Measurements from ENCODE around the gene GINS3.
A peak's percentile ranks its signal among the peaks of the same experiment; 100 is the strongest.
"Not testable (repeated sequence)": the region's sequence is repeated elsewhere in the genome, so short reads cannot be mapped to it uniquely, and the experiment has no call there.

The GINS3 gene

DNA sequence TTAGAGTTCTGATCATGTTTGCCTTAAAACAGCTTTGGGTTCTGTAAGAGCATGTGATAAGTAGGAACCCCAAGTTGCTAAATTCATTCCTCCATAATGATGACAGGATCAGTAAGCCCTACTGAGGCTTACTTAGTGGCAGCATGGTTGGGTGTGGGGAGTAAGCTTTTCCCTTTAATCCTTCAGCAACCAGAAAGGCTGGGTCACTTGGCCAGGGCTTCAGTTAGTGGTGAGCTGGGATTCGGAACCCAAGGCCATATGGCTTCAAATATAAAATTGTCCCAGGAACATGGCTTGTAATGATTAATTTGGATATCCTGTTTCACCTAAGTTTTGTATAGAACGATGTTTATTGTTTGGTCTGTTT, 850 bp downstream of the GINS3 start:
- peak; percentile 21 for DNase-seq (ENCODE audit: low read depth)

- DNase-seq (ENCODE audit: low read depth): not testable (repeated sequence)
These were observed 4.6 kb downstream of the GINS3 start for GRCh38 chr16:58396897-58397296.

- no peak for DNase-seq (ENCODE audit: low read depth)
These were observed 7.7 kb downstream of the GINS3 start for GRCh38 chr16:58399718-58400633.

DNA sequence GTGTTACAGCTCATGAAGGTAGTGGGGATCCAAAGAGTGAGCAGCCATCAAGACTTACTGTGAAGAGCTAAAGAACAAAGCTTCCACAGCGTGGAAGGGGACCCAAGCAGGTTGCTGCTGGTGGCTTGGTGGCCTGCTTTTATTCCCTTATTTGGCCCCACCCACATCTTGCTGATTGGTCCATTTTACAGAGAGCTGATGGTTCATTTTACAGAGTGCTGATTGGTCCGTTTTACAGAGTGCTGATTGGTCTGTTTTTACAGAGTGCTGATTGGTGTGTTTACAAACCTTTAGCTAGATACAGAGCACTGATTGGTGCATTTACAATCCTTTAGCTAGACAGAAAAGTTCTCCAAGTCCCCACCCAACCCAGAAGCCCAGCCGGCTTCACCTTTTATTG, 9.0 kb downstream of the GINS3 start:
- not testable (repeated sequence) for DNase-seq (ENCODE audit: low read depth)

DNA sequence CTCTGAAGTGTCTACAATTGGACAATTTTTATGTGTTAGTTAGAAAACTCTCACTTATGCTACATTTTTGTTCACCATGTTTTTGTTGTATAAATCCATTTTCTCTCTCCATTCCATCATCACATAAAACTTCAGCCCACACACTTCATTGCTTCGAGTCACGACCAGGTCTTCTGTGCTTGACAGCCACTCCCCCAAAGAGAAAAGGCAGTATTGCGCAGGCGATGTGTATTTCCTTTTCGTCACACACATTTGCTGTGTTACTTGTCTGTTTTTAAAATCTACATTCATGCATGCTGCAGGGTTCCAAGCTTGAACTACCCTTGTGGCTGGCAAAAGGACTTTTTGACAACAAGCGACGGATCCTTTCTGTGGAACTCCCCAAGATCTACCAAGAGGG, 10.5 kb downstream of the GINS3 start:
- no peak for DNase-seq (ENCODE audit: low read depth)

GRCh38 chr16:58409316-58409973, 17.2 kb downstream of the GINS3 start:
- DNase-seq (ENCODE audit: low read depth): peak; percentile 29

GRCh38 chr16:58411336-58411735, 19.1 kb downstream of the GINS3 start:
- DNase-seq (ENCODE audit: low read depth): no peak

DNA sequence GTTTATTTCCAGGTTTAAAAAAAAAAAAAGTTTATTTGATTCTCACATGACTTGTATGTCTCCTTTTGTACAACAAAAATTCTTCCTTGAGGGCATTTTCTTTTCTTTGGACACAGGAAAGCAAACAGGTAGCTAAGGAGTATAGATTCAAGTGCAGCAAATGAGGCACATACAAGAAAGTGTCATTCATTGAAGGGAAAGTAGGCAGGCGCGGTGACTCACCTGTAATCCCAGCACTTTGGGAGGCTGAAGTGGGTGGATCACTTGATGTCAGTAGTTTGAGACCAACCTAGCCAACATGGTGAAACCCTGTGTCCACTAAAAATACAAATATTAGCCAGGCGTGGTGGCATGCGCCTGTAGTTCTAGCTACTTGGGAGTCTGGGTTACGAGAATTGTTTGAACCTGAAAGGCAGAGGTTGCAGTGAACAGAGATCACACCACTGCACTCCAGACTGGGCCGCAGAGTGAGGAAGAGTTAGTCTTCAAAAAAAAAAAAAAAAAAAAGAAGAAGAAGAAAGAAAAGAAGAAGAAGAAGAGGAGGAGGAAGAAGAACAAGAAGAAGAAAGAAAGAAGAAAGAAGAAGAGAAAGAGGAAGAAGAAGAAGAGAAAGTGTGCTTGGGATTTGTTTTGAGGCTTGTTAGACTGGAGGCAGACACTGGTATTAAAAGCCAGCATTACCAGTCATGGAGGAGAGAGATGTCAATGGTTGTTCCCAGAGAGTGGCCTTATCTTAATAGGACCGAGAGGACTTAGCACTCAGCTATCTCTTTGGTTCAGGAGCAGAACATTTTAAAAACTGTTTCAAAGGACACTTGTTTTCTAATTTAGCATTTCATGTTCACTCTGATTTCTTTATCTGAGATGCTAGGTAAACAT, 19.7 kb downstream of the GINS3 start:
- DNase-seq (ENCODE audit: low read depth): no peak

DNA sequence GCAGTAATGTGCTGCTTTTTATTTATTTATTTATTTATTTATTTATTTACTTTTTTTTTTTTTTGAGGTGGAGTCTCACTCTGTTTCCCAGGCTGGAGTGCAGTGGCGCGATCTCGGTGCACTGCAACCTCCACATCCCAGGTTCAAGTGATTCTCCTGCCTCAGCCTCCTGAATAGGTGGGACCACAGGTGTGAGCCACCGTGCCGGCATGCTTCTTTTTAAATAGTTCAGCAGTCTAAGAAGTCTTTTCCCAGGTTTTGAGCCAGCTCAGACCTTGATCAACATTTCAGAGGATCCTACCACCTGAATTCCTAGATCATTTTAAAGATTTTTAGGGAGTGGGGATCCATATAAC, 20.3 kb downstream of the GINS3 start:
- not testable (repeated sequence) for DNase-seq (ENCODE audit: low read depth)

- DNase-seq (ENCODE audit: low read depth): peak; percentile 26
These were observed 21.1 kb downstream of the GINS3 start for GRCh38 chr16:58413359-58413758.

DNA sequence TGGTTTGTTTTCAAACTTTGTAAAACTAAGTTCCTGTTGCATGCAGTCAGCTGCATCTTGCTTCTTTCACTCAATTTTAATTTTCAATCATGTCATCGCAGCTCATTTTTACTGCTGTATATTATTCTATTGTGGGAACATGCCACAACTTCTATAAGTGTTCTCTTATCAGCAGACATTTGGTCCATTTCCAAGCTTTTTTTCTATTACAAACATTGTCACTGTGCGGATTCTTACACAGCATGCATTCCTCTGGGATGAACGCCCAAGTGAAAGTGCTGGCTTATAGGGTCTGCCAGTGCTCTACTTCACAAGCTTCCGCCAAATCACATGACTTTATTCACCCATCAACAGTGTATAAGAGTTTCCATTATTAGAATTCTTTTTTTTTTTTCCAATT, 22.7 kb downstream of the GINS3 start:
- DNase-seq (ENCODE audit: low read depth): peak; percentile 11

- not testable (repeated sequence) for DNase-seq (ENCODE audit: low read depth)
These were observed 23.7 kb downstream of the GINS3 start for GRCh38 chr16:58415961-58416360.

DNA sequence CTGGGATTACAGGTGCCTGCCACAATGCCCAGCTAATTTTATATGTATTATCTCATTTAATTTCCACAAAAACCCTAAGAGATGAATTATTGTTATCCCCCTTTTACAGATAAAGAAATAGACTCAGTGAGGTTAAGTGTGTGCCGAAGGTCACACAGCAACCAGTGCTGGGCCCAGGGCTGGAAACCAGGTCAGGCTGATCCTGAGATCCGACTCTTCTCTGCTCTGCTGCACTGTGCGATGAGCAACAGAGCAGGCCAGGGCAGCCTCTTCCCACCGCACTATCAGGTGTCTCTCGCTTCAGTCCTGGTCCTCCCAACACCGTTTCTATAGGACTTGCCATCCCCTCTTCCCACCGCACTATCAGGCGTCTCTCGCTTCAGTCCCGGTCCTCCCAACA, 24.8 kb downstream of the GINS3 start:
- no peak for DNase-seq (ENCODE audit: low read depth)

DNA sequence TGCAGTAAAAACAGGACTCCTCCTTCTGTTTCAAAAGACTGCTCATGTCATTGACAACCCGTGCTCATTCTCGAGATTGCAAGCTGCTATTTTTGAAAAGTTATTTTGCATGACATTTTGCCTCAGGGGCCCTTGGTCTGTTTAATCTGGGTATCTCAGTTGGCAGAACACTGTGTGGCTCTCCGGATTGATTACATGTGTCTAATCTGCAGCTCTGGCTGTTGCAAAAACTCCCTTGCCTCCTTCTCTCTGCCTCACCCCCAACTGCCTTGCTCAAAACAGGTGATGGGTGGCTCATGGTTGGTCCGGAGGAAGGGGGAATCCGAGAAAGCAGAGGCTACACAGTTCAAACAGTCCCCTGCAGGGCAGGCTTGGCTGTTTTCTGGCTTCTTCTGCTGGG, 25.3 kb downstream of the GINS3 start:
- no peak for DNase-seq (ENCODE audit: low read depth)

- no peak for DNase-seq (ENCODE audit: low read depth)
These were observed 25.8 kb downstream of the GINS3 start for GRCh38 chr16:58418026-58418425.

GRCh38 chr16:58418601-58419000, 26.3 kb downstream of the GINS3 start:
- peak; percentile 5 for DNase-seq (ENCODE audit: low read depth)

DNA sequence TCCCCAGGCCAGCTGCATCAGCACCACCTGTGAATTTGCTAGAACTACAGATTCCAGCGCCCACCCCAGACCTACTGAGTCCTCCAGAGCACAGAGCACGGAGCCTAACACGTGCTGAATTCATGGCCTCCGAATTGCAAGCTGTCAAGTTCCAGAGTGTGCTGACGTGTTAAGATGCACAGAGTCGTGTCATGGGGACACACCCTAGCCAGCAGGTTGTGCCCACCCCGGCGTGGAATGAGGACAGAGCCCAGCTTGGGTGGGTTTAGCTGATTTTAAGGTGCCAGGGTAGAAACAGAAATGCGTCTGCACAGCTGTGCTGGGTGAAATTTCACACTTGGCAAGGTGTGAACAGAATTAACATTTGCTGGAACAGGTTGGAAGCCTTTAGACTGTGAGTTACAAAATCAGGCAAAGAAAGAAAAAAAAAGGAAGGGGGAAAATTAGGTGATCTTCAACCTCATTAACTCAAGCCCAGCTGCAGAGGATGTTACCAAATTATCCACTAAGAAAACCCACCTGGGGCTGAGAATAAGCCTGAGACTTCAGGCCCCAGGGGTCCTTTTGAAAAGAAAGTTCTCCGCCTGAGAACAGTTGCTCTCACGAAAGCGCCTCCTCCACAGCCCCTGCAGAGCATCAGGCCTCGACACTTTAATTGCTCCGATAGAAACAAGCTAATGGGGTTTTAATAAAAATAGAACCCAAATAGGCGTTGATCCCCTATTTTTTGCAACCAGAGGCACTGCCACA, 27.1 kb downstream of the GINS3 start:
- DNase-seq (ENCODE audit: low read depth): no peak

DNA sequence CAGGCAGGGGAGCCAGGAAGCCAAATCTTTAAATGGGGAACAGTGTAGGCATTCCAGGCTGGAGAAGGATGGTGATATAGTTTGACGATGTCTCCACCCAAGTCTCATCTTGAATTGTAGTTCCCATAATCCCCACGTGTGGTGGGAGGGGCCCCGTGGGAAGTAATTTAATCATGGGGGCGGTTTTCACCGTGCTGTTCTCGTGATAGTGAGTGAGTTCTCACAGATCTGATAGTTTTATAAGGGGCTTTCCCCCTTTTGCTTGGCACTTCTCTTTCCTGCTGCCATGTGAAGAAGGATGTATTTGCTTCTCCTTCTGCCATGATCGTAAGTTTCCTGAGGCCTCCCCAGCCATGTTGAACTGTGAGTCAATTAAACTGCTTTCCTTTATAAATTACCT, 28.8 kb downstream of the GINS3 start:
- no peak for DNase-seq (ENCODE audit: low read depth)

DNA sequence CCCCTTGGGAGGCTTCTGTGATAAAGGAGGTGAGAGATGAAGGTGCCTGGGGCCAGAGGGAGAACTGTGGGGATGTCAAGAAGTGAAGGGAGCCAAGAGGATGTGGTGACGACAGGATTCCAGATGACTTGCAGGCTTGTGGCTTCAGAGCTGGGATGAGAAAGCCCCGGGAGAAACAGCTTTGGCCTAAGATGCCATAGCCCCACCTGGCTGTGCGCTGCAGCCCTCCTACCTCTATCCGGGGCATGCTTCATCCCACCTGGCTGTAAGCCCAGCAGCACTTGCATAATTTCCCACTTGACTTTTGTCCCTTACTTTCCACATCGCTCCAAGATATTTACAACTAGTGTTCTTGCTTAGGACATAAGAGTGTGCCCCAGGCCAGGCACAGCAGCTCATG, 29.3 kb downstream of the GINS3 start:
- DNase-seq (ENCODE audit: low read depth): peak; percentile 34

- DNase-seq (ENCODE audit: low read depth): no peak
These were observed 30.5 kb downstream of the GINS3 start for GRCh38 chr16:58422809-58423208.

DNA sequence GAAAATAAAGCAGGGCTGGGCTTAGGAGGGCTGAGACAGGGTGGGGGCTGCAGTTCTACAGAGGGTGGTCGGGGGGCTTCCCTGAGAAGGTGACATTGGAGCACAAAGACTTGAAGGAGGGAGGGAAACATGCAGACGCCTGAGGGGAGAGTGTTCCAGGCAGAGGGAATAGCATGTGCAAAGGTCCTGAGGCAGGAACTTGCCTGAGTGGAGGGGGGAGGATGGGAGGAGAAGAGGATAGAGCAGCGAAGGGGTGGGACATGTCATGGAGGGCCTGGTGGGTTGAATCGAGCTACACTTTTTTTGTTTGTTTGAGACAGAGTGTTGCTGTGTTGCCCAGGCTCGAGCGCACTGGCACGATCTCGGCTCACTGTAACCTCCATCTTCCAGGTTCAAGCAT, 33.0 kb downstream of the GINS3 start:
- no peak for DNase-seq (ENCODE audit: low read depth)

Measured in EH (cell line).